Activated T-cell treated with anti-CD3 and anti-CD28 coated beads, Interleukin-2, amount 50 U/mL, for 72 hours (primary cell): ENCODE measurements around the gene UNC13C. TPM values are rescaled to one million over a fixed set of nuclear protein-coding genes. Genes with fewer than 3 reads are reported as not detected.
"Not testable (repeated sequence)": the region's sequence is repeated elsewhere in the genome, so short reads cannot be mapped to it uniquely, and the experiment has no call there.

Experiments used
- ATAC-seq, 2 donors: fragments of 150-1000 bp; cut with Tn5 transposase; replicated peaks in 1 of 2; 2 replicates each; pipeline ENCODE4 v1.10.0; 2021; ENCODE audit warnings: moderate library complexity in 2 of 2, mild to moderate bottlenecking in 1 of 2
- DNase-seq, 2 donors: peaks; one replicate each; pipeline ENCODE4 v3.0.0; 2021 to 2022; ENCODE audit warnings: mixed read lengths in 1 of 2
- H3K27ac Mint-ChIP-seq: one replicate; pipeline ENCODE4 v1.8.0; 2022; ENCODE audit warnings: mild to moderate bottlenecking, moderate library complexity, mixed read lengths
- H3K27me3 Mint-ChIP-seq: one replicate; pipeline ENCODE4 v1.8.0; 2022; ENCODE audit warnings: low read depth, mixed read lengths
- H3K36me3 Mint-ChIP-seq, 2 donors: one replicate each; pipeline ENCODE4 v1.8.0; 2022; ENCODE audit warnings: mixed read lengths in 2 of 2, mild to moderate bottlenecking in 1 of 2; ENCODE audit not compliant: insufficient read depth in 2 of 2
- H3K4me1 Mint-ChIP-seq: one replicate; pipeline ENCODE4 v1.8.0; 2022; ENCODE audit warnings: low read depth, mixed read lengths
- H3K4me3 Mint-ChIP-seq, 2 donors: one replicate each; pipeline ENCODE4 v1.8.0; 2022; ENCODE audit warnings: mild to moderate bottlenecking in 2 of 2, mixed read lengths in 2 of 2, moderate library complexity in 2 of 2
- H3K9me3 Mint-ChIP-seq, 2 donors: one replicate each; pipeline ENCODE4 v1.8.0; 2022; ENCODE audit warnings: mixed read lengths in 2 of 2
- total RNA-seq, 2 donors: library from RNA; stranded (reverse); gene quantifications; one replicate each; pipeline ENCODE4 v1.2.3, GENCODE V29; 2022

The UNC13C gene
- total RNA-seq, 2 donors from 2014 or later = not detected

DNA sequence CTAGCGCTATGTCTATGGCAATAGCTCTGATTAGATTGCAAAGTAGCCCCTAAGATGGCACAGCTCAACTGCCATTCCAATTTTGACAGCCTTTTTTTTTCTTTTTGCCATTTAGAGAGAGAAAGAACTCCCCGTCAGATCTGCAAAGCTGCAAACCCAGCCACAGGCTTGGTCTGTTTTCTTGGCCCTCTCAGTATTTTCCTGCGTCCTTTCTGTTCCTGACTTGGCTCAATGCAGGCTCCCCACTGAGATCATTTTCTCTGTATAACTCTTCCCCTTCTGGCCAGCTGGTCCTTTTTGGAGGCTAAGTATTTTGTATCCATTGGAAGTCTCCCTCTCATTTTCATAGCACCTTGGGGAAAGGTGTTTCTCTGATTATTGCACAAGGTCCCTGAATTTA is 386.7 kb downstream of the UNC13C start:
- no peak for DNase-seq
- no peak overlapping the region for H3K4me3 Mint-ChIP-seq
- no peak overlapping the region for H3K27ac Mint-ChIP-seq
- ATAC-seq = no peak
- peaks cover 0 to 4% of the 10 kb centered on the region in 2 donors for H3K36me3 Mint-ChIP-seq
- no peaks in the 10 kb centered on the region for H3K27me3 Mint-ChIP-seq
- no peaks in the 10 kb centered on the region for H3K4me1 Mint-ChIP-seq
- H3K9me3 Mint-ChIP-seq = peaks cover 4 to 14% of the 10 kb centered on the region in 2 donors

DNA sequence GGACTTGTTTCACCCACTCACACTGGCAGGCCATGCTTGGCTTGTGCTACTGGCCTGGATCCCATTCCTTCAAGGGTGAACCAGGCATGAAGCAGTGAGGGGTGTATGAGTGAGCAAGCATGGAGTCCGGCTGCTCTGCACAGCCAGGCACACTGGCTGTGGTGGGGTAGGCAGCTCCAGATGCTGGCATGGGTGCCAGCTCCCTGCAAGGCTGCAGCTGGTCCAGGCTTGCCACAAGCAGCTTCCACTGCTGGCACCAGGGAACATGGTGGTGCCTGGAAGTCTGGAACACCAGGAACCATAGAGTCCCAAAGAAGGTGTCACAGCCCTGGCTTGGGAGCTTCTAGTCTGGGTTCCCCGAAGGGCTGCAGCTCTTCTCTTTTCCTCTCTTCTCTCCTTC is 395.1 kb downstream of the UNC13C start:
- H3K4me1 Mint-ChIP-seq = no peaks in the 10 kb centered on the region
- H3K27me3 Mint-ChIP-seq = no peaks in the 10 kb centered on the region
- ATAC-seq (no peak), DNase-seq (no peak)
- H3K9me3 Mint-ChIP-seq = peaks cover 0 to 2% of the 10 kb centered on the region in 2 donors
- no peak overlapping the region for H3K4me3 Mint-ChIP-seq
- no peaks in the 10 kb centered on the region for H3K36me3 Mint-ChIP-seq
- no peak overlapping the region for H3K27ac Mint-ChIP-seq

DNA sequence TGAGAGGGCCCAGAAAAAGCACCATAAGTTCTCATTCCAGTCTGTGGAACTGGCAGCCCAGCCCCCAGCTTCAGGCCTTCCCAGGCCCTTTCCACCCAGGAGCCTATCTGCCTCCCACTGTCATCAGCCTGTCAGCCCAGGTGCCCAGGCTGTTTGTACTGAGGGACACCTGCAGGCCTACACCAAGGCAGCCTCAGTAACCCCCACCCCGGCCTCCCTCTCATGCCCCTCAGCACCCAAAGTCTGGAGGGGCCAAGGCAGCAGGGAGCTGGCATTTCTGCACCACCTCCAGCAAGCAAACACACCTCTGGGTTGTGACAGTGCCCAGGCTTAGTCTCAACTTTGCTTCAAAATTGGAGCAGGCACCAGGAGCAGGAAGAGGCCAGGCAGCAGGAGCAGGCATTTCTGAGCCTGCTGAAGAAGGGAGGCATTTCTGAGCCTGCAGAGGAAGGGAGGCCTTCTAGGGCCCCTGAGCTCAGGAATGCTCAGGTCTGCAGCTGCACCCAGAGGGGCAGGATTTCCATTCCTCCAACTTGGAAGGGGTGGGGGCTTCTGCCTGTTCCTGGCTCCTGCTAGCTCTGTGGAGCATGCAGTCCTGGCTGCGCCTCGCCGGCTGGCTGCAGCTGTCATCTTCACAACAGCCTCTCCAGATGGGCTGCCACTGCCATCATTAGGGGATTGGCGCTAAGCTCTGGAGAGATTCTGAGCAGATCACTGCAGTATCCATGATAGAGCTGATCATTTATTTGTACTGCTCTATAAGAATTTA is 396.1 kb downstream of the UNC13C start:
- no peaks in the 10 kb centered on the region for H3K27me3 Mint-ChIP-seq
- H3K4me3 Mint-ChIP-seq = no peak overlapping the region
- H3K36me3 Mint-ChIP-seq = no peaks in the 10 kb centered on the region
- peaks cover 0 to 2% of the 10 kb centered on the region in 2 donors for H3K9me3 Mint-ChIP-seq
- no peak overlapping the region for H3K27ac Mint-ChIP-seq
- ATAC-seq = no peak
- DNase-seq = no peak
- H3K4me1 Mint-ChIP-seq = no peaks in the 10 kb centered on the region

DNA sequence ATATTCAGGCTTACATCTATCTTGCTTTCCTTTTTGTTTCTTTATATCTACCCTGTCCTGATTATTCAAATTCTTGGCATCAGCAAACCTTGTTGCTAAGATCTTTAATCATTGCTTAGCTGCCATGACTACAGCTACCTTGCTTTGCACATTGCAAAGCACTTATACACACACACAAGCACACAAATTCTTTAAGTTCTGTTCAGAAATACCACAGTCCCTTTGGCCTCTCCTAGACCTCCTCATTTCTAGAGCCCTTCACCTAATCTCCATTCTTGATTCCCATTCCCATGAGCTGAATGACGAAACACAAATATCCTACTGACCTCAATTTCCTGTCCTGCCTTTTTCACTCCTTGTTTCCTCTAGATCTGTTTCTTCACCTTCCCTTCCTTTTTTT is 409.6 kb downstream of the UNC13C start:
- ATAC-seq (no peak), DNase-seq (no peak)
- Mint-ChIP-seq H3K36me3 (no peaks in the 10 kb centered on the region), H3K4me1 (no peaks in the 10 kb centered on the region), H3K4me3 (no peak overlapping the region), H3K9me3 (peaks cover 0 to 2% of the 10 kb centered on the region in 2 donors), H3K27ac (no peak overlapping the region), H3K27me3 (no peaks in the 10 kb centered on the region)

DNA sequence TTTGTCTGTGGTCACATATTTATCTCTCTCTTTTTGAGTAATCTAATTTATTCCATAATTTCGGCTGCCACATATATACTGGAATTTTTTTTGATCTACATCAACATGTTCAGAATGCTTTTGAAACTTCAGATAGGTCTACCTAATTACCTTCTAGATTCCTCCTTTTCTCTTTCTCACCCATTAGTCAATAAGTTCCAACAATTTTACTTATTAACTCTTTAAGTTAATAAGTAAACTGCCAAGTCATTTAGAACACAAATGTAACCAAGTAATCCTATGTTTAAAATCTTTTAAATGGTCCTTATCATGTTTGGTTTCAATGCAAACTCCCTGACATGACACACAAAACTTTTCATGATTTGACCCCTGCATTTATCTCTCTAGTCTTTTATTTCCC is 410.5 kb downstream of the UNC13C start:
- no peak overlapping the region for H3K4me3 Mint-ChIP-seq
- DNase-seq = no peak
- H3K27me3 Mint-ChIP-seq = no peaks in the 10 kb centered on the region
- no peaks in the 10 kb centered on the region for H3K36me3 Mint-ChIP-seq
- no peak for ATAC-seq
- no peak overlapping the region for H3K27ac Mint-ChIP-seq
- peaks cover 0 to under 1% of the 10 kb centered on the region in 2 donors for H3K9me3 Mint-ChIP-seq
- no peaks in the 10 kb centered on the region for H3K4me1 Mint-ChIP-seq

DNA sequence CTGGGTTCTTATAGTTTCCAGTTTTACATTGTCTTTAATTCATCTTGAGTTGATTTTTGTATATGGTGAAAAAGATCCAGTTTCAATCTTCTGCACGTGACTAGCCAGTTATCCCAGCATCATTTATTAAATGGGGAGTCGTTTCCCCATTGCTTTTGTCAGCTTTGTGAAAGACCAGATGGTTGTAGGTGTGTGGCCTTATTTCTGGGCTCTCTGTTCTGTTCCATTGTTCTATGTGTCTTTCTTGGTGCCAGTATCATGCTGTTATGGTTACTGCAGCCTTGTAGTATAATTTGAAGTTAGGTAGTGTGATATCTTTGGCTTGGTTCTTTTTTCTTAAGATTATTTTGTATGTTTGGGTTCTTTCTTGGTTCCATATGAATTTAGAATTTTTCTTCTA is 432.2 kb downstream of the UNC13C start:
- Mint-ChIP-seq H3K27ac (no peak overlapping the region), H3K36me3 (no peaks in the 10 kb centered on the region), H3K4me3 (no peak overlapping the region), H3K27me3 (no peaks in the 10 kb centered on the region), H3K4me1 (no peaks in the 10 kb centered on the region), H3K9me3 (no peaks in the 10 kb centered on the region)
- DNase-seq (no peak), ATAC-seq (no peak)

DNA sequence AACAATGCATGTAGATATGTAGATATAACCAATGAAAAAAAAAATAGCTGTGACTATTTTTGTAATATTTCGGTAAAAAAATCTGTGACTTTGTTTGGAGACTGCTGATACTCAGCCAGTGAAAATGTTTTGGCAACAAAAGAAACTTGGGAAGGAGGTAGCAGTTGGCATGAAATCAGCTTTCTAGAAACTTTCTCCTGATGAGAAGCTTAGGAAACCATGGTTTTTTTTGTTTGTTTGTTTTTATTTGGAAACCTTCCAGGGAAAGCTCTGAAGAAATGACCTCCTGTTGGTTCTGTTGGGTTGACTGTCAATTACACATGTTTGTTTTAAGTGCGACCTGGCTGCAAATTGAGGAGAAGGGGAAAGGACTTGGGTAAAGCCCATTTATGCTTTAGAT is 445.9 kb downstream of the UNC13C start:
- Mint-ChIP-seq H3K27me3 (peaks cover 6% of the 10 kb centered on the region), H3K36me3 (no peaks in the 10 kb centered on the region), H3K9me3 (peaks cover 0 to 7% of the 10 kb centered on the region in 2 donors), H3K27ac (no peak overlapping the region), H3K4me1 (no peaks in the 10 kb centered on the region), H3K4me3 (no peak overlapping the region)
- DNase-seq (no peak), ATAC-seq (no peak)

DNA sequence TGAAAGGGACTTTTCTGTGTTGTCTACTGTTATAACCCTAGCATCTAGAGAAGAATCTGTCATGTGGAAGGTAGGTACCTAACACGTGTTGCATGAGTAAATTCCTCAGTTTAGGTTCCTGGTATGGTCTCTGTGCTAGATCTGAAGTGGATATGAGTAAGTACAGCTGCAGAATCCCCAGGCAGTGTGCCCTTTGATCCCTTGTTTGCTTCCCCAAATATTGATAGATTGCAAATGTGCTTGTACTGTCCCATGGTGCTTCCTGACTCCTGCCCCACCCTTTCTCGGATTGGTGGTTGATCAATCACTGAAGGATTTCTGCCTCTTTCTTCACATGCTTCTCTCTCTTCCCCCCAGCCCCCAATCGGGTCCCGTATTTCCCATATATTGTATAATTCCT is 450.4 kb downstream of the UNC13C start:
- peaks cover 6% of the 10 kb centered on the region for H3K27me3 Mint-ChIP-seq
- no peaks in the 10 kb centered on the region for H3K36me3 Mint-ChIP-seq
- no peak overlapping the region for H3K27ac Mint-ChIP-seq
- ATAC-seq (no peak), DNase-seq (no peak)
- H3K9me3 Mint-ChIP-seq = peaks cover 1 to 7% of the 10 kb centered on the region in 2 donors
- H3K4me3 Mint-ChIP-seq = no peak overlapping the region
- no peaks in the 10 kb centered on the region for H3K4me1 Mint-ChIP-seq

DNA sequence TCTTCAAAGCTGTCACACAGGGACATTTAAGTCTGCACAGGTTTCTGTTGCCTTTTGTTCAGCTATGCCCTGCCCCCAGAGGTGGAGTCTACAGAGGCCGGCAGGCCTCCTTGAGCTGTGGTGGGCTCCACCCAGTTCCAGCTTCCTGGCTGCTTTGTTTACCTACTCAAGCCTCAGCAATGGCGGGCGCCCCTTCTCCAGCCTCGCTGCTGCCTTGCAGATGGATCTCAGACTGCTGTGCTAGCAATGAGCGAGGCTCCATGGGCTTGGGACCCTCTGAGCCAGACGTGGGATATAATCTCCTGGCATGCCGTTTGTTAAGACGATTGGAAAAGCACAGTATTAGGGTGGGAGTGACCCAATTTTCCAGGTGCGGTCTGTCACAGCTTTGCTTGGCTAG is 472.0 kb downstream of the UNC13C start:
- not testable (repeated sequence) for ATAC-seq, H3K36me3 Mint-ChIP-seq, H3K4me1 Mint-ChIP-seq, H3K27me3 Mint-ChIP-seq, H3K4me3 Mint-ChIP-seq, H3K27ac Mint-ChIP-seq, DNase-seq
- H3K9me3 Mint-ChIP-seq = peaks cover 12 to 19% of the 10 kb centered on the region in 2 donors

DNA sequence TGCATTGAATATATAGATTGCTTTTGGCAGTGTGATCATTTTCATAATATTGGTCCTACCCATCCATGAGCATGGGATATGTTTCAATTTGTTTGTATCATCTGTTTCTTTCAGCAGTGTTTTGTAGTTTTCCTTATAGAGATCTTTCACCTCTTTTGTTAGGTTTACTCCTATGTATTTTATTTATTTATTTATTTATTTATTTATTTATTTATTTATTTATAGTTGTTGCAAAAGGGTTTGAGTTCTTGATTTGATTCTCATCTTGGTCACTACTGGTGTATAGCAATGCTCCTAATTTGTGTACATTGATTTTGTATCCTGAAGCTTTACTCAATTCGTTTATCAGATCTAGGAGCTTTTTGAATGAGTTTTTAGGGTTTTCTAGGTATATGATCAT is 478.2 kb downstream of the UNC13C start:
- peaks cover 21 to 29% of the 10 kb centered on the region in 2 donors for H3K9me3 Mint-ChIP-seq
- H3K4me3 Mint-ChIP-seq = no peak overlapping the region
- peaks cover 2 to 7% of the 10 kb centered on the region in 2 donors for H3K36me3 Mint-ChIP-seq
- no peaks in the 10 kb centered on the region for H3K4me1 Mint-ChIP-seq
- ATAC-seq = no peak
- H3K27me3 Mint-ChIP-seq = no peaks in the 10 kb centered on the region
- H3K27ac Mint-ChIP-seq = no peak overlapping the region
- no peak for DNase-seq

DNA sequence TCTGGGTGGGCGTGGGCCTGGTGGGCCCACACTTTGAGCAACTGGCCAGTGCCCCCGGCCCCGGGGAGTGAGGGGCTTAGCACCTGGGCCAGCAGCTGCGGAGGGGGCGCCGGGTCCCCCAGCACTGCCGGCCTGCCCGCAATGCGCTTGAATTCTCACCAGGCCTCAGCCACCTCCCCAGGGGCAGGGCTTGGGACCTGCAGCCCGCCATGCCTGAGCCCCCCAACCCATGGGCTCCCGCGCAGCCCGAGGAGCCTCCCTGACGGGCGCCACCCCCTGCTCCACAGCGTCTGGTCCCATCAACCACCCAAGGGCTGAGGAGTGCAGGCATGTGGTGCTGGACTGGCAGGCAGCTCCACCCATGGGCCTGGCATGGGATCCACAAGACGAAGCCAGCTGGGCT is 484.3 kb downstream of the UNC13C start:
- no peaks in the 10 kb centered on the region for H3K27me3 Mint-ChIP-seq
- H3K4me3 Mint-ChIP-seq = no peak overlapping the region
- no peak overlapping the region for H3K27ac Mint-ChIP-seq
- H3K9me3 Mint-ChIP-seq = peaks cover 11 to 14% of the 10 kb centered on the region in 2 donors
- H3K36me3 Mint-ChIP-seq = peaks cover 0 to 7% of the 10 kb centered on the region in 2 donors
- DNase-seq (no peak), ATAC-seq (no peak)
- H3K4me1 Mint-ChIP-seq = no peaks in the 10 kb centered on the region

DNA sequence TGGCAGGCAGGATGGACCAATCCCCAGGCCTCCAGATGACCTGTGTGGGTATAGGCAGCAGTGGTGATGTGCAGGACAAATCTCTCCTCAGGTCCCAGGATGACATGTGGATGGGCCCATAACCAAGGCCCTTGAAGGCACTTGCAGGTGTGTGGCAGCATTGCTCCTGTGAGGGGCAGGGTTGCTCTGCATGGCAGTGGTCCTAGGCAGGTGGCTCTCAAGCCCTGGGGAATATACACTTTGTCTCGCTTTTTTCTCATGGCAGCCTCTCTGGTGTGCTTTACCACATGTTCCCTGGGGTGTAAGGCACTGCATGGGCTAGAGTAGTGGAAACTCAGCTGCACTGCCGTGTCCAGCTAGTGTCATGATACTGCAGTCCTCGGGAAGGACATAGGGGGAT is 503.6 kb downstream of the UNC13C start:
- DNase-seq = no peak
- H3K9me3 Mint-ChIP-seq = peaks cover 0 to 10% of the 10 kb centered on the region in 2 donors
- ATAC-seq = no peak
- H3K36me3 Mint-ChIP-seq = peaks cover 0 to 2% of the 10 kb centered on the region in 2 donors
- H3K4me1 Mint-ChIP-seq = no peaks in the 10 kb centered on the region
- H3K4me3 Mint-ChIP-seq = no peak overlapping the region
- H3K27me3 Mint-ChIP-seq = no peaks in the 10 kb centered on the region
- H3K27ac Mint-ChIP-seq = no peak overlapping the region

DNA sequence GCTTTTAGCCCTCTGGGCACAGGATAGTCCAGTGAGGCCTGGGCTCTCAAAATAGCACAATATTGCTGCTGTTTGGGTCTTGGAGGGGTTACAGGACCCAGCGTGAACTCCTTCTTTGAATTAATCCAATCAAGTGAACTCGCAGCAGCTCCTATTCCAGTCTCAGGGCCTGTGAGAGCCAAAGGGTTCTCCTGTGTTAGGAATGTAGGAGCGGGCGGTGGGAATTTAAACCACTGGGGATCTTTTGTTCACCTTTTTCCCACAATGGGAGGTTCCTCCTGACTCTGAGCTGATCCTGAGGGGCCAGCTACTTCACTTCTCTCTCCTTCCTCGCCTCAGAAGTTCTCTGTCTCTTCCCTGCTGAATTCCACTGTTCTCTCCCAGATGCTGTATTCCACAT is 504.0 kb downstream of the UNC13C start:
- Mint-ChIP-seq H3K36me3 (peaks cover 0 to 2% of the 10 kb centered on the region in 2 donors), H3K27ac (no peak overlapping the region), H3K4me1 (no peaks in the 10 kb centered on the region), H3K27me3 (no peaks in the 10 kb centered on the region), H3K4me3 (no peak overlapping the region), H3K9me3 (peaks cover 0 to 11% of the 10 kb centered on the region in 2 donors)
- ATAC-seq (no peak), DNase-seq (no peak)

DNA sequence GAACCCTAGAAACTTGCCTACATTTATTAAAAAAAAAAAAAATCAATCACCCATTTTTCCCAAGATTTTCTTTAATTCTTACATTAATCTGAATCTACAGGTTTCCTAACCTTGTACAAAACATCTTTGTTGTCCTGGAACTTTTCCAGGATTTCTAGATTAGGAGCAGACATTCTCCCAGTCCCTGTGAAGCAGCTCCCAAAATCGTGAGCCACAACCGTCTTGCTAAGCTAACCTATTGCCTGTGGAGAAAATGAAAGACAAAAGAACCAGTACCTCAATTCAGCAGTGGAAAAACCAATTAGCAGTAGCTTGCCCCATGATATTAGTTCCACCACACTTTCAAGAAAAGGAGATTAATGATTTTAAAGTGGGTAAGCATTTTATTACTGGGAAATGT is 522.1 kb downstream of the UNC13C start:
- Mint-ChIP-seq H3K27me3 (no peaks in the 10 kb centered on the region), H3K9me3 (no peaks in the 10 kb centered on the region), H3K4me1 (no peaks in the 10 kb centered on the region), H3K27ac (no peak overlapping the region), H3K36me3 (no peaks in the 10 kb centered on the region), H3K4me3 (no peak overlapping the region)
- ATAC-seq = no peak
- DNase-seq = no peak
